ENCODE results near the gene KCNH2. TPM values are rescaled to one million over a fixed set of nuclear protein-coding genes. Genes with fewer than 3 reads are reported as not detected.
A peak's percentile ranks its signal among the peaks of the same experiment; 100 is the strongest.

The KCNH2 gene
- total and polyA plus RNA-seq, 7 donors: 0.46 to 107 (median 40.6) TPM

DNA sequence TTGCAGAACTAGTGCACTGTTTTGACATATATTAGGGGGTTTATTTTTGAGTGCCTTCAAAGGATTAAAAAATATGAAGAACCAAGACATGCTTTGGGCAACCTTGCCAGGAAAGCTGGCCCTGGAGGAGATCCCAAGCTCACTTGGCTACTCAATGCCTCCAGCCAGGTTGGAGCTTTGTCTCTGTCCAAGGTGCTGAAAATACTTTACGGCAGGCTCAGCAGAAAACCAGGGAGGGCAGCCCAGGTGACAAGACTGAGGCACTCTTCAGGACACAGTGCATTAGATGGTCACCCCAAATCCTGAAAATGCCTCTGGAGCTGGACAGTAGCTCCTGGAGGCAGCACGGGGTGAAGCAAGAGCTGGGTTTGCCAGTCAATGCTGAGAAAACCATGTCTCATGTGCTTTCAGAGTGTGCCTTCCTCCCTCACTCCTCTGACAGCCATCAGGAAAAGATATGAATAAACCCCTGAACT lies 5.8 kb upstream of the KCNH2 start:
- intact Hi-C loops (cut with DNase I): no loop called here
- H3K4me3 ChIP-seq: no peak overlapping the region
- H3K9me3 ChIP-seq: no peaks in the 10 kb centered on the region
- WGBS, 2 donors: 5 to 7% methylated on average over 2 of the region's 2 CpGs
- H3K27ac ChIP-seq: no peak overlapping the region
- peaks cover 0 to 33% (median 30%) of the 10 kb centered on the region in 4 donors for H3K4me1 ChIP-seq
- no peak for DNase-seq
- H3K36me3 ChIP-seq: no peaks in the 10 kb centered on the region
- TF ChIP-seq EP300 (IDR thresholded peaks at IDR 0.05) (no peak), POLR2A (IDR thresholded peaks at IDR 0.05) (no peak), POLR2AphosphoS5 (IDR thresholded peaks at IDR 0.05) (no peak)
- TF ChIP-seq, protein P1, sequence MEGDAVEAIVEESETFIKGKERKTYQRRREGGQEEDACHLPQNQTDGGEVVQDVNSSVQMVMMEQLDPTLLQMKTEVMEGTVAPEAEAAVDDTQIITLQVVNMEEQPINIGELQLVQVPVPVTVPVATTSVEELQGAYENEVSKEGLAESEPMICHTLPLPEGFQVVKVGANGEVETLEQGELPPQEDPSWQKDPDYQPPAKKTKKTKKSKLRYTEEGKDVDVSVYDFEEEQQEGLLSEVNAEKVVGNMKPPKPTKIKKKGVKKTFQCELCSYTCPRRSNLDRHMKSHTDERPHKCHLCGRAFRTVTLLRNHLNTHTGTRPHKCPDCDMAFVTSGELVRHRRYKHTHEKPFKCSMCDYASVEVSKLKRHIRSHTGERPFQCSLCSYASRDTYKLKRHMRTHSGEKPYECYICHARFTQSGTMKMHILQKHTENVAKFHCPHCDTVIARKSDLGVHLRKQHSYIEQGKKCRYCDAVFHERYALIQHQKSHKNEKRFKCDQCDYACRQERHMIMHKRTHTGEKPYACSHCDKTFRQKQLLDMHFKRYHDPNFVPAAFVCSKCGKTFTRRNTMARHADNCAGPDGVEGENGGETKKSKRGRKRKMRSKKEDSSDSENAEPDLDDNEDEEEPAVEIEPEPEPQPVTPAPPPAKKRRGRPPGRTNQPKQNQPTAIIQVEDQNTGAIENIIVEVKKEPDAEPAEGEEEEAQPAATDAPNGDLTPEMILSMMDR (IDR thresholded peaks at IDR 0.05): no peak
- no peaks in the 10 kb centered on the region for H3K27me3 ChIP-seq

DNA sequence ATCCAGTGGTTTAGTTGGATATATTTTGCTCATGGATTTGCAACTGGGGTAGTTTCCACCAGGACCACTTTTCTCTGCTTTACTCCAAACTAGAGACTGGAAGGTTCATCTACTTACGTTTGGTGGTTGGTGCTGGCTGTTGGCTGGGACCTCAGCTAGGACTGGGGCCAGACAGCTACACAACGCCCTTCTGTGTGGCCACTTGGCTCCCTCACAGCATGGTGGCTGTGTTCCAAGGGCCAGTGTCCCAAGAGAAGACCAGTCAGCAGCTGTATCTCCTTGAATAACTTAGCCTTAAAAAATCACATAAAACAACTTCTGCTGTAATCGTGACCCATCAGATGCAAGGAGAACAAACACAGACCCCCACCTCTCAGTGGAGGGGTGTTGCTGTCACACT lies 4.2 kb upstream of the KCNH2 start:
- Histone ChIP-seq H3K9me3 (no peaks in the 10 kb centered on the region), H3K4me1 (peaks cover 0 to 34% (median 29%) of the 10 kb centered on the region in 4 donors), H3K4me3 (no peak overlapping the region), H3K27ac (no peak overlapping the region), H3K27me3 (no peaks in the 10 kb centered on the region), H3K36me3 (no peaks in the 10 kb centered on the region)
- no peak for DNase-seq
- 34 to 49% methylated on average over 3 of the region's 3 CpGs for WGBS, 2 donors
- TF ChIP-seq EP300 (IDR thresholded peaks at IDR 0.05) (no peak), POLR2A (IDR thresholded peaks at IDR 0.05) (no peak), POLR2AphosphoS5 (IDR thresholded peaks at IDR 0.05) (no peak)
- TF ChIP-seq, protein P1 (IDR thresholded peaks at IDR 0.05): no peak
- intact Hi-C loops (cut with DNase I): no loop called here

DNA sequence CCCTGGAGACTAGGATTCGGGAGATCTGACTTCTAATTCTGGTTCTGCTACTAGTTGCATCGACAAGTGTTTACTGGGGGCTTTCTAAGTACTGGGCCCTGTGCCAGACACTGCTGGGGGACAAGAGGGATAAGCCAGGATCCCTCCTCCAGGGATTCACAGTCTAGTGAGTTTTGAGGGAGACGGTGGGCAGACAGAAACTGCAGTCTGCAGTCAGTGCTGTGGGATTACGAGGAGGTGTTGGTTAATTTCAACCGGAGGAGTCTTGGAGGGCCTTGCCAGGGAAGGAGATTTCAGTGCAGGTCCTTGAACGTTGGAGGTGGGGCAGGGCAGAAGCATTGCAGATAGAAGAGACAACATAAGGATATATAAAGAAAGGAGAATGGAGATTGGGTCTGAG lies 3.5 kb upstream of the KCNH2 start:
- TF ChIP-seq POLR2AphosphoS5 (IDR thresholded peaks at IDR 0.05) (no peak), EP300 (IDR thresholded peaks at IDR 0.05) (no peak)
- intact Hi-C loops (cut with DNase I): no loop called here
- no peaks in the 10 kb centered on the region for H3K36me3 ChIP-seq
- no peaks in the 10 kb centered on the region for H3K9me3 ChIP-seq
- WGBS, 2 donors: 61 to 63% methylated on average over 6 of the region's 6 CpGs
- H3K4me3 ChIP-seq: no peak overlapping the region
- H3K4me1 ChIP-seq: peaks cover 0 to 41% (median 36%) of the 10 kb centered on the region in 4 donors
- no peak for DNase-seq
- H3K27me3 ChIP-seq: no peaks in the 10 kb centered on the region
- H3K27ac ChIP-seq: no peak overlapping the region

DNA sequence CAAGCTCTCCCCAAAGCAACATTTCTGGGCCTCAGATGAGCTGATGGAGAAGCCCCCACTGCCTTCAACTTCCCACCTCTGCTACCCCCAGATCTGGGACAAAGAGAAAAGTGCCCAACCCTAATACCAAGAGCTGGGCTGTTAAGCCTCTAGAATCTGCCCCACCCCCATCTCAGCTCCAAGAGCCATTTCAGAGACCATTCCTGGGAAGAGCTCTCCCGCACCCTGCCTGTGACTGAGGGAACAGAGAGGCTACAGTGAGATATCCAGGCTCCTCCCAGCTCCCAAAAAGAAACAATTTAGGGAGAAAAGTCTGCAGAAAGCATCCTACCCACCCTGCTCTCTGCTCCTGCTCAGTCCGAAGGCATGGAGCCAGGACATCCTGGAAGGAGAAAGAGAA lies 2.5 kb upstream of the KCNH2 start:
- Histone ChIP-seq H3K36me3 (no peaks in the 10 kb centered on the region), H3K4me1 (peaks cover 0 to 44% (median 41%) of the 10 kb centered on the region in 4 donors), H3K4me3 (no peak overlapping the region), H3K27me3 (no peaks in the 10 kb centered on the region), H3K9me3 (no peaks in the 10 kb centered on the region), H3K27ac (peak overlapping the region in 3 of 4 donors; percentile 89 to 97 (median 90))
- WGBS, 2 donors: 46 to 49% methylated on average over 2 of the region's 2 CpGs
- TF ChIP-seq POLR2AphosphoS5 (IDR thresholded peaks at IDR 0.05) (no peak), POLR2A (IDR thresholded peaks at IDR 0.05) (no peak), EP300 (IDR thresholded peaks at IDR 0.05) (no peak)
- TF ChIP-seq, protein P1 (IDR thresholded peaks at IDR 0.05): no peak
- DNase-seq: no peak
- intact Hi-C loops (cut with DNase I): no loop called here

DNA sequence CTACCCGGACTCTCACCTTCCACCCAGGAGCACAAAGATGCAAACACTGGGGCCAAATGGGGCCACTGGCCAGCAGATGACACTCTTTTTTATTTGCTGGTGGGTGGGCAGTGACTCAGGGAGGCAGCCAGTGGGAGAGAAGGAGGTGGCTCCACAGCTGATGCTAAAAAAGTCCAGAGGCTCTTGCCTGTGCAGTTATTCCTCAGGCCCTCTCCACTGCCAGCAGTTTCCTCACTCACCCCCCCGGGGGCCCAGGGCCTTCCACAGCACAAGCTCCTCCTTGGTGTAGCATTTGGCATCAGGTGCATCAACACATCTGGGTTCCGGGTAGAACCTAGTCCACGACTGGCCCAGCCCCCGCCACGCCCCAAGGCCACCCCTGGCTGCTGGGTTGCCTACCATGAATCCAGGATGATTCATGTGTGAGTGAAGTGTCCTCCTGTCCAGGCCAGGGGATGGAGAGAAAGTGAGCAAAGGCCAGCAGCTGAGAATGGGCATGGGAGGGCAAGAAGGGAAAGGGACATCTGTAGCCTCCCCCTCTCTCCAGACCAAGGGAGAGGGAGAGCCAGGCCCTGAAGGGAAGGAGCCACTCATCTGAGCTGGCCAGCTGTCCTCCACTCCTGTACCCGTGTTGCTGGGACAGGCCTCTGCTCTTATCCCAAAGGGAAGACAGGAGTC lies 1.7 kb upstream of the KCNH2 start:
- Histone ChIP-seq H3K27ac (peak overlapping the region; percentile 84 to 97 (median 90)), H3K36me3 (no peaks in the 10 kb centered on the region), H3K4me3 (peak overlapping the region in 2 of 4 donors; percentile 64 to 68), H3K4me1 (peaks cover 0 to 52% (median 48%) of the 10 kb centered on the region in 4 donors), H3K9me3 (no peaks in the 10 kb centered on the region), H3K27me3 (no peaks in the 10 kb centered on the region)
- 15 to 36% methylated on average over 7 of the region's 7 CpGs for WGBS, 2 donors
- DNase-seq: peak; percentile 92
- TF ChIP-seq EP300 (IDR thresholded peaks at IDR 0.05): peak in 1 of 4 donors; percentile 6
- no peak for TF ChIP-seq POLR2A (IDR thresholded peaks at IDR 0.05)
- peak; percentile 36 to 73 (median 62) for TF ChIP-seq POLR2AphosphoS5 (IDR thresholded peaks at IDR 0.05)
- TF ChIP-seq, protein P1 (IDR thresholded peaks at IDR 0.05): no peak
- intact Hi-C loops (cut with DNase I): loop anchor here (5.0 kb wide), 1 partner anchor 107 kb away; the partner anchor contains the start of gene AGAP3
